ENCODE measurements around the gene PGM5. TPM values are rescaled to one million over a fixed set of nuclear protein-coding genes. Genes with fewer than 3 reads are reported as not detected.

The PGM5 gene
- total and polyA plus RNA-seq, 2 of the 8 experiments (the other 6 are each of a cell fraction or from before 2014, with no cell fraction given) = not detected

GRCh38 chr9:68497629-68498028, 141.2 kb downstream of the PGM5 start:
- Histone ChIP-seq H3K4me3 (ENCODE audit: extremely low read depth in 1 of 4, insufficient read depth in 2 of 4, low read depth in 3 of 4, low read length in 4 of 4) (no peak overlapping the region), H3K27ac (ENCODE audit: low read depth, low read length) (no peak overlapping the region), H3K23ac (ENCODE audit: insufficient read length) (no peak overlapping the region), H3K27me3 (replicated peaks in 1 of 4; ENCODE audit: control insufficient read depth in 3 of 4, extremely low read depth in 1 of 4, insufficient read depth in 3 of 4, low read length in 3 of 4) (peaks cover 0 to 15% (median 7%) of the 10 kb centered on the region in 4 experiments; a peak in 4 of 7 replicates), H3K4me1 (replicated peaks in 1 of 4; ENCODE audit: control insufficient read depth in 3 of 4, insufficient read depth in 4 of 4, low read length in 3 of 4) (no peaks in the 10 kb centered on the region), H2BK15ac (ENCODE audit: low read length) (no peak overlapping the region), H3K79me1 (ENCODE audit: low read depth, low read length) (no peaks in the 10 kb centered on the region), H3K4ac (replicated peaks; ENCODE audit: insufficient read length, low read depth, low read length) (no peak overlapping the region), H3K56ac (replicated peaks; ENCODE audit: insufficient read length, low read depth, low read length) (no peak overlapping the region), H4K20me1 (replicated peaks in 1 of 2; ENCODE audit: control insufficient read depth in 1 of 2, insufficient read depth in 2 of 2, low read length in 2 of 2) (no peaks in the 10 kb centered on the region), H2BK12ac (ENCODE audit: low read depth, low read length) (no peak overlapping the region), H2AK5ac (ENCODE audit: low read depth, low read length) (no peak overlapping the region), H2BK20ac (ENCODE audit: low read length) (no peak overlapping the region), H3K4me2 (ENCODE audit: insufficient read depth in 1 of 2, low read depth in 2 of 2, low read length in 2 of 2) (no peak overlapping the region), H3K9ac (replicated peaks in 1 of 4; ENCODE audit: extremely low read depth in 1 of 4, low read depth in 3 of 4, low read length in 3 of 4) (no peak overlapping the region), H4K8ac (ENCODE audit: extremely low read depth, insufficient read depth, low read length) (no peak overlapping the region), H2BK120ac (replicated peaks; ENCODE audit: low read depth, low read length) (no peak overlapping the region), H4K5ac (ENCODE audit: insufficient read length, low read depth, low read length) (no peak overlapping the region), H2AFZ (ENCODE audit: low read length) (no peak overlapping the region), H4K91ac (replicated peaks; ENCODE audit: insufficient read length, low read length) (no peak overlapping the region), H3K14ac (ENCODE audit: insufficient read length) (no peak overlapping the region), H2BK5ac (ENCODE audit: low read depth, low read length) (no peak overlapping the region), H3K23me2 (ENCODE audit: low read depth, low read length) (no peaks in the 10 kb centered on the region), H3K18ac (ENCODE audit: extremely low read depth, low read length) (no peak overlapping the region), H3K9me3 (ENCODE audit: insufficient read depth in 2 of 2, low read depth in 1 of 2, low read length in 1 of 2) (no peaks in the 10 kb centered on the region), H3K79me2 (ENCODE audit: control insufficient read depth in 1 of 2, insufficient read depth in 2 of 2, low read length in 2 of 2) (no peaks in the 10 kb centered on the region), H3K36me3 (ENCODE audit: control insufficient read depth in 2 of 4, insufficient read depth in 4 of 4, low read length in 3 of 4) (no peaks in the 10 kb centered on the region)
- no peak for FAIRE-seq
- TF ChIP-seq TCF12 (IDR thresholded peaks at IDR 0.05; ENCODE audit: low read depth, low read length) (no peak), E2F6 (IDR thresholded peaks at IDR 0.05) (no peak), RBBP5 (IDR thresholded peaks at IDR 0.05; ENCODE audit: borderline replicate concordance, low read depth, low read length) (no peak), BRCA1 (IDR thresholded peaks at IDR 0.05; ENCODE audit: low read depth, low read length) (no peak), RAD21 (IDR thresholded peaks at IDR 0.05 in 1 of 2, conservative IDR thresholded peaks at IDR 0.05 in 1 of 2; ENCODE audit: low read depth in 2 of 2, low read length in 2 of 2) (no peak), TAF7 (optimal IDR thresholded peaks at IDR 0.05; ENCODE audit: borderline replicate concordance, low read depth, low read length) (no peak), MAFK (IDR thresholded peaks at IDR 0.05; ENCODE audit: low read depth, low read length) (no peak), KDM4A (IDR thresholded peaks at IDR 0.05; ENCODE audit: low read depth, low read length, severe bottlenecking) (no peak), TBP (IDR thresholded peaks at IDR 0.05; ENCODE audit: low read depth, low read length) (no peak)
- DNase-seq (ENCODE audit: low read depth in 1 of 2, low spot score in 2 of 2) = no peak
- WGBS, 2 experiments (ENCODE audit: extremely low coverage in 1 of 2, insufficient coverage in 1 of 2, insufficient read length in 1 of 2, insufficient replicate concordance in 2 of 2, low coverage in 1 of 2, low lambda C conversion rate in 2 of 2, missing lambda C conversion rate in 1 of 2) = 84% methylated on average over 1 of the region's 1 CpG; no CpG with 5 or more reads in 1 of the 2 experiments
- POLR2A ChIA-PET (ENCODE audit: partially characterized antibody) = no interaction called here
- CTCF ChIA-PET (ENCODE audit: partially characterized antibody) = interaction anchor here (1.6 kb wide), 1 partner anchor 62 kb away, joined by 5 read pairs; no protein-coding TSS in a partner anchor
